SK-N-MC (cell line): ENCODE measurements around the gene PTPRK.

Experiments
- DNase-seq: peaks from one replicate; pipeline ENCODE4 v3.0.0-alpha.2; 2011; ENCODE audit warnings: low read depth, low spot score
- H3K27ac ChIP-seq: fragments of 200-600 bp; sonication (generic); 2 replicates; pipeline ENCODE4 v1.5.1; 2016; ENCODE audit warnings: mixed run types
- H3K36me3 ChIP-seq: fragments of 200-600 bp; sonication (generic); 2 replicates; pipeline ENCODE4 v1.6.1; 2017; ENCODE audit warnings: antibody characterized with exemption, low read length, mixed read lengths; ENCODE audit not compliant: insufficient read depth
- H3K4me3 ChIP-seq: fragments of 200-600 bp; sonication (generic); 2 replicates; pipeline ENCODE4 v1.5.1; 2016
- H3K9ac ChIP-seq: fragments of 200-600 bp; sonication (generic); 2 replicates; pipeline ENCODE4 v1.8.0; 2017; ENCODE audit warnings: mixed run types, mixed read lengths; ENCODE audit not compliant: insufficient read length
- H3K9me3 ChIP-seq: fragments of 200-600 bp; sonication (generic); 2 replicates; pipeline ENCODE4 v1.6.1; 2017; ENCODE audit warnings: low read depth, mild to moderate bottlenecking, antibody characterized with exemption, low read length, moderate library complexity, mixed read lengths
- EZH2 ChIP-seq: fragments of 200-600 bp; sonication (generic); IDR thresholded peaks from one replicate; pipeline ENCODE4 v1.6.1; 2017; ENCODE audit warnings: antibody characterized with exemption
- FOXP2 ChIP-seq: optimal IDR thresholded peaks from 2 replicates; pipeline ENCODE3; 2011; ENCODE audit warnings: mild to moderate bottlenecking, moderate library complexity; ENCODE audit not compliant: insufficient read depth; ENCODE audit errors: extremely low read length, control extremely low read depth
- POLR2AphosphoS5 ChIP-seq: IDR thresholded peaks from 2 replicates; pipeline ENCODE4 v1.6.1; 2012; ENCODE audit warnings: mild to moderate bottlenecking, low read depth, low read length, borderline replicate concordance

Gene PTPRK

DNA sequence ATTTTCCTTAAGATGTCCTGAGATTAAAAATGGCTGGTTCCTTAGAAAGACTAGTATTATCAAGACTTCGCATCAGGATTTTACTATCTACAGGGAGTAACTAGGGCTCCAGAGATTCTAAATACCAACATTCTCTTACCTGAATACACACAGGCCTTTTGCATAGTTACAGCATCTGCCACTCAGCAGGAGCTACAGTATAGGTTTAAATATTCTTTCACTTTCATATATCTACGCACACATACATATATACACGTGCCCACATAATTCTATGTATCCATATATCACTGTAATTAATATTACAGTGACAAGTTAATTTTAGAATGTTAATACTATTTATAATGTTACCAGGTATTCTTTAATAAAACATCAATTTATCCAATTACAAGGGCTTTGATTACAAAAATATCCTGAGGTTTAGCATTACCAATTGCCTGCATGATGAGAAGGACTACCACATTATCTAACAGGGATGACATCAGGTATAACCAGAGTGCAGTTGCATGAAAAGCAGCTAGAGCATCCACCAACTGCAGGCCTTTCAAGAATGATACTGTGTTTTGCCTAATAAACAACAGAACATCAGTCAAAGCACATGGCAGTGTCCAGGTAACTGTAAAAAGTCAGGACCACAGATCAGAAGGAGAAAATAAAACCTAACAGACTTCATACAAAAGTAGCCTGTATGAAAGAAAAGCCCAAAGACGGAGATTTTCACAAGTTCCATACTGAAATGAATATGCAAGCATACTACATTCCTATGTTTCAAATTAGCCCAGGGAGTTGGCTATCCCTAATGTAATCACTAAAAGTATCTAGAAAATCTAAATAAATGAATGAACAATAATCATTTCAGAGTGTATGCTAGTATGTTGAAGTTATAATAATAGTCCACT is 268.7 kb downstream of the PTPRK start:
- no peak for TF ChIP-seq POLR2AphosphoS5
- TF ChIP-seq FOXP2: no peak
- no peak for TF ChIP-seq EZH2
- Histone ChIP-seq H3K36me3 (no peaks in the 10 kb centered on the region), H3K27ac (no peak overlapping the region), H3K9me3 (no peaks in the 10 kb centered on the region), H3K4me3 (no peak overlapping the region), H3K9ac (no peak overlapping the region)
- DNase-seq: no peak

DNA sequence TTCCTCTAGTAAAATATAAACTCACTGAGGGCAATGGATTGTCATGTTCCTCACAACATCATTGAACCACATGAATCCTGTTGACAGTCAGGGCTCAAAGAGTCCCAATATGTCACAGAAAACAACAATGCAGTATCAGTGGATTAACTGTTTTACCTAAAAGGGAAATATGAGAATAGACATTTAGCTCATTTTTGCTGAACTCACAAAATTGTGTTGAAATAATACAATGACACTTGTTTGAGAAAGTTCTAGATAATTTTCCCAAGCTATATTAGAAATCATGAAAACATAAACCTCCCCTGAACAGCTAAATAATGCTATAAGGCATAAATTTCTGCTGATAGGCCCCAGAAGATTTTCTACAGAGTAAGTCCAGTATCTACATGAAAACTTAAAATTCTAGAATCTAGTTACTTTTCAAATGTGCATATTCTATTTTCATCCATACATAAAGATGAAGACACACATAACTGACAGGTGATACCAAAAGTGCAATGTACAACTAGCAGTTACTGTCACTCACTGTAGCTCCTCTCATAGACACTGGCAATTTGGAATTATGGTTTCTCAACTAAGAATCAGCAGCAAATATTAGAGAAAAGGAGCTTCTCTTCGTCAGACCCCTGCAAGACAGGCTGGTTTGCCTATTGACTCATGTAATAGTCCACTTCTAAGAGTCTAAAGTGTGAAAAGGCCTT is 269.9 kb downstream of the PTPRK start:
- H3K4me3 ChIP-seq: no peak overlapping the region
- H3K27ac ChIP-seq: no peak overlapping the region
- TF ChIP-seq FOXP2: no peak
- no peak for TF ChIP-seq EZH2
- TF ChIP-seq POLR2AphosphoS5: no peak
- DNase-seq: no peak
- H3K36me3 ChIP-seq: no peaks in the 10 kb centered on the region
- no peaks in the 10 kb centered on the region for H3K9me3 ChIP-seq
- H3K9ac ChIP-seq: no peak overlapping the region

DNA sequence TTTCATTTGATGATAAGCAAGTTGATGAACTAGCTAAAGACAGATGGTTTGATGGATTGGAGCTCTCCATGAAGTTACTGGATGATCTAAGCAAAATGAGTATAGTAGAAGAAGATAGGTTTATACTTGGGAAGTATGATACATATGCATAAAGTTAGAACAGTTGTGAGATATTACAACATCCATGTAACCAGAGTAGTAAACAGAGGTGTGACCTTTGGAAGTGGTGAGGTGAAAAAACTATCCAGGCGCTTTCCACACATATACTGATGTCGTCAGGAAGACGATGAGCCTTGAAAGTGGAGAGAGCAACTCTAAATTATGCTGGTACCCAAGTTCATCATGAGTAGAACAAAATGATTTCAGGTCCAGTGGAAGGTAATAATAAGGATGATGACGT is 271.0 kb downstream of the PTPRK start:
- no peak overlapping the region for H3K27ac ChIP-seq
- DNase-seq: no peak

DNA sequence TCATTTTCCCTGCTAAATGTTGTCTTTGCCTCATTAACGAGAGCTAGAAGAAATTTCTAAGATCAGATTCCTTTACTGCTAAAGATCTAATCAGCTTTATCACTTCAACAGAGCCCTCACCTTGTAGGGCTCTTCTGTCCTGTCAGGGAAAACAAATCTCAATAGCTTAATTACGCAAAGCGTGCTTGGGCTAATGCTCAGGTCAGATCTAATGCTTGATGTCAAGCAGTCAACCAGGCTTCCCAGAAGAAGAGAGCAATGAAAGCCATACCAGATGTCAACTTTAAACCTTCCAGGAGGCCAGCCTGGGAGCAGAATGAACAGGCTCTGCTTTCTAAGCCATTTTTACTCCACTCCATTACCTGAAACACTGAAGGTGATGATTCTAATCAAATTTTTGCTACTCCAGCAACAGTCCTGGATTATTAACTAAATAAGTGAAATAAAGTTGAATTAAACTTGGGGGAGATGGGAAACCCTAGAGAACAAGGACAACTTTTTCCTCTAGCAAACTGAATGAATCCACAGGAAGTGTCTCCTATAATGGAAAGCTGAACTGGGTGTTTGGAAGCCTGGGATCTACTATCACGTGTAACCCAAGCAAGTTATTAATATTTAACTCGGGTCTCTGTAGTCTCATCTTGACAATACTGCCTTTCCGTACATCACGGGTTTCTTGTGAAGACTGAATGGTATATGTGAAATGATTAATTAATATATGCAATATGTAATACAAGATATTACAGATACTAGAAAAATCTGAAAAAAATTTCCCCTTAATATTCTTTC is 273.7 kb downstream of the PTPRK start:
- no peak for DNase-seq
- TF ChIP-seq FOXP2 (no peak), EZH2 (no peak), POLR2AphosphoS5 (no peak)
- Histone ChIP-seq H3K27ac (no peak overlapping the region), H3K9me3 (no peaks in the 10 kb centered on the region), H3K4me3 (no peak overlapping the region), H3K36me3 (no peaks in the 10 kb centered on the region), H3K9ac (no peak overlapping the region)

More for the DNA sequence above, 271.0 kb downstream of the PTPRK start:
- Histone ChIP-seq H3K4me3 (no peak overlapping the region), H3K36me3 (no peaks in the 10 kb centered on the region), H3K9ac (no peak overlapping the region), H3K9me3 (no peaks in the 10 kb centered on the region)
- TF ChIP-seq EZH2 (no peak), POLR2AphosphoS5 (no peak), FOXP2 (no peak)

DNA sequence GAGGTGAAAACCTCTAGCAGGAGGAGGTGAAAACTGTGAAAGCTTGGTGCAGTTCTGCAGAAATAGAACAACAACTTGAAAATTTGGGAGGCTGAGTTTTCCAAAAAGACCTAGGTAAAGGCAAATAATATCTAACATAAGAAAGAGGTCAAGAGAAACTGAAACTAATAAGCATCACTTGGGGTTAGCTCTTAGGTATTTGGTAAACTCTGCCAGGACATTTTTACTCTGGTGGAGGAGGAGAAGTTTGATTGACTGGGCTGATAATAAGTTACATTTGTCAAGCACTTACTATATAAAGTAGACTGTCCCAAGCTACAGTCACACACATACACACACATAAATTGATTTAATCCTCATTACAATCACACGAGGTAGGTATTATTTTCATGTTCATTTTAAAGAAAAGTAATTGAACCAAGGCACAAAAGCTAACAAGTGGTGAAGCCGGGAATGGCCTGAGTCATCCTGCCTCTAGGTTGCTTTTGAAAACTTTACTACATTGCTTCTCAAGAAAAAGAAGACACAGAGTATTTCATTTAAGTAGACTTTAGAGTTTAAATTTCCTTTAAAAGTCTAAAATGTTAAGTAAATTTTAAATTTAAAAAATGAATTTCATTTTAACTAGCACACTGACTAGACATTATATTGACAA is 275.5 kb downstream of the PTPRK start:
- H3K36me3 ChIP-seq: no peaks in the 10 kb centered on the region
- TF ChIP-seq POLR2AphosphoS5 (no peak), FOXP2 (no peak), EZH2 (no peak)
- H3K9me3 ChIP-seq: no peaks in the 10 kb centered on the region
- no peak for DNase-seq
- H3K9ac ChIP-seq: no peak overlapping the region
- no peak overlapping the region for H3K27ac ChIP-seq
- no peak overlapping the region for H3K4me3 ChIP-seq

DNA sequence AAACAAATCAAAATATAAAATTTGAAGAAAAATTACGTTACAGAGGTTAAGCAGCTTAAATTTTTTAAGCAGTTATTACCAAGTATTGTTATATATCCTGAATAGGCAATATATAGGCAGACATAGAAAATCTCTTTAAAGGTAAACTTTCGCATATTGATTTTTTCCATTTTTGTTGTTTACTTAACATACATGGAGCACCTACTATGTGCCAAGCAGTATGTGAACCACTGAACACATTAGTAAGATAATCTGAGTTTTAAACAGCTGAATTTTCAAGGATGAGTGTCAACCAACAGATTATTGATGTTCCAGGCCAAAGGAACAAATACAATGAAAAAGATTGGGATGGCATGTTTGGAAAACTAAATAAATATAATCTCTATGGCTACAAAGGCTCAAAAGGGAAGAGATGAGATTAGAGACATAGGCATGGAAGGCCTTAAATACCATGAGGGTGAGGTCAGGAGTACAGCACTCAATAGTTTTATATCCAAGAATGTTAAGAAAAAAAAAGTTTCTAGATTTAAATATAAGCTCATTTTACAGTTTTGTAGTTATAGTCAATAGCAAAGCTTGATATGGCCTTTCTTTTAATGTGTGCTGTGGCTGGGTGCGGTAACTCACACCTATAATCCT is 277.5 kb downstream of the PTPRK start:
- Histone ChIP-seq H3K36me3 (no peaks in the 10 kb centered on the region), H3K9ac (no peak overlapping the region), H3K4me3 (no peak overlapping the region), H3K27ac (no peak overlapping the region), H3K9me3 (no peaks in the 10 kb centered on the region)
- no peak for DNase-seq
- TF ChIP-seq FOXP2 (no peak), POLR2AphosphoS5 (no peak), EZH2 (no peak)

DNA sequence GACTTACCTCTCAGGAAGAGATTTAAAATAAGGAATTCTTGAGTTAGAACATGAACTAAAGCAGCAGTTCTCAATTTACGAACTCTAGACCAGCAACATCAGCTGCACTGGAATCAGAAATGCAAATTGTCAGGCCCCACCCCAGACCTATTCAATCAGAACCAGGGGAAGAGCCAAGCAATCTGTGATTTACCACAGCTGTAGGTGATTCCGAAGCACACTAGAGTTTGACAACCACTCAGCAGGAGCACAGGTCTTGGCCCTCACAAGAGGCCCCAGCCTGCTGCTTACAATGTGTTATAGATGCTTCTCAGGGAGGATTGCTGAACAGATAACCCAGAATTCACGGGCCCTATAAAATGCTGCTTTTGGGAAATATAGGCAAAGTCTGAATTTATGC is 279.2 kb downstream of the PTPRK start:
- no peak for DNase-seq
- H3K9me3 ChIP-seq: no peaks in the 10 kb centered on the region
- no peak for TF ChIP-seq POLR2AphosphoS5
- no peak for TF ChIP-seq EZH2
- TF ChIP-seq FOXP2: no peak
- no peak overlapping the region for H3K9ac ChIP-seq
- H3K4me3 ChIP-seq: no peak overlapping the region
- no peaks in the 10 kb centered on the region for H3K36me3 ChIP-seq
- no peak overlapping the region for H3K27ac ChIP-seq
